HG03520 (cell line): ENCODE data around the gene PRR19.

Experiments
- ATAC-seq: cut with Tn5 transposase; IDR thresholded peaks from one replicate; pipeline ENCODE4 v1.9.1; 2021; ENCODE audit warnings: mild to moderate bottlenecking, moderate library complexity; ENCODE audit not compliant: unreplicated experiment

PRR19 gene

GRCh38 chr19:42270346-42271044, 31.4 kb upstream of the PRR19 start:
- no peak for ATAC-seq

- no peak for ATAC-seq
Observed at GRCh38 chr19:42271045-42271419, 30.9 kb upstream of the PRR19 start.

GRCh38 chr19:42271861-42272534, 29.9 kb upstream of the PRR19 start:
- ATAC-seq = no peak

- no peak for ATAC-seq
Observed at GRCh38 chr19:42272535-42272897, 29.4 kb upstream of the PRR19 start.

DNA sequence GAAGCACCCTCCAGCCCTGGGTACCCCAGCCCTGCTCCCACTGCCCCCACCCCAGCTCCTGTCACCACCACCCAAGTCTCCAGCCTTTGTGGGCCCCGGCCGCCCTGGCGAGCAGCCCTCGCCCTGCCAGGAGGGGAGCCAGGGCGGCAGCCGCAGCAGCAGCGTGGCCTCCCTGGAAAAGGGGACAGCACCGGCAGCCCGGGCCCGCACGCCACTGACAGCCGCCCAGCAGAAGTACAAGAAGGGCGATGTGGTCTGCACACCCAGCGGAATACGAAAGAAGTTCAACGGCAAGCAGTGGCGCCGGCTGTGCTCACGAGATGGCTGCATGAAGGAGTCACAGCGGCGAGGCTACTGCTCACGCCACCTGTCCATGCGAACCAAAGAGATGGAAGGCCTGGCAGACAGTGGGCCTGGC, 28.9 kb upstream of the PRR19 start:
- ATAC-seq = no peak

DNA sequence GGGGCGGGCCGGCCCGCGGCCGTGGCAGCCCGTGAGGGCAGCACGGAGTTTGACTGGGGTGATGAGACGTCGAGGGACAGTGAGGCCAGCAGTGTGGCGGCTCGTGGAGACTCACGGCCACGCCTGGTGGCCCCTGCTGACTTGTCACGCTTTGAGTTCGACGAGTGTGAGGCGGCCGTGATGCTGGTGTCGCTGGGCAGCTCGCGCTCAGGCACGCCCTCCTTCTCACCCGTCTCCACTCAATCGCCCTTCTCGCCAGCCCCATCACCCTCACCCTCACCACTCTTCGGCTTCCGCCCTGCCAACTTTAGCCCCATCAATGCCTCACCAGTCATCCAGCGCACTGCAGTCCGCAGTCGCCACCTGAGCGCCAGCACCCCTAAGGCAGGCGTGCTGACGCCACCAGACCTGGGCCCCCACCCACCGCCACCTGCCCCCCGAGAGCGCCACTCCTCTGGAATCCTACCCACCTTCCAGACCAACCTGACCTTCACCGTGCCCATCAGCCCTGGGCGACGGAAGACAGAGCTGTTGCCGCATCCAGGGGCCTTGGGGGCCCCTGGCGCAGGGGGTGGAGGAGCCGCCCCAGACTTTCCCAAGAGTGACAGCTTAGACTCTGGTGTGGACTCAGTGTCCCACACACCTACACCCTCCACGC, 28.4 kb upstream of the PRR19 start:
- no peak for ATAC-seq

- no peak for ATAC-seq
Observed at GRCh38 chr19:42274065-42274682, 27.8 kb upstream of the PRR19 start.

DNA sequence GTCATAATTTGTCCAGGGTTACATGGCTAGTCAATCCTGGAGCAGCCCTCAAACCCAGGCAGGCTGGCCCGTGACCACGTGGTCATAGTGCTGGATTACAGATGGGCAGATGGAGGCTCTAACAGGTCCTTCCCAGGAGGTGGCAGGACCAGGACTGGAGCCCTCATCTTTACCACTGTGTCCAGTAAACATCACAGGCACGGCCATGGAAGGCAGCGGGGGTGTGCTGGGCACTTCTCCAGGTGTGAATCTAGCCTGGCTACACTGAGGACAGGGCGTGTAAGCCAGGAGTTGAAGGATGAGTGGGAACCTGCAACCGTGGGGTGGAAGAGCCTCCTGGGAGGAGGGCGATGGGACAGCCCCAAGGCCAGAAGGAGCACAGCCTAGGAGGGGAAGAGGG, 26.8 kb upstream of the PRR19 start:
- ATAC-seq = no peak

- ATAC-seq = no peak
Observed at GRCh38 chr19:42275517-42275916, 26.4 kb upstream of the PRR19 start.

GRCh38 chr19:42276284-42276683, 25.6 kb upstream of the PRR19 start:
- no peak for ATAC-seq

- ATAC-seq = no peak
Observed at GRCh38 chr19:42276821-42277220, 25.1 kb upstream of the PRR19 start.

DNA sequence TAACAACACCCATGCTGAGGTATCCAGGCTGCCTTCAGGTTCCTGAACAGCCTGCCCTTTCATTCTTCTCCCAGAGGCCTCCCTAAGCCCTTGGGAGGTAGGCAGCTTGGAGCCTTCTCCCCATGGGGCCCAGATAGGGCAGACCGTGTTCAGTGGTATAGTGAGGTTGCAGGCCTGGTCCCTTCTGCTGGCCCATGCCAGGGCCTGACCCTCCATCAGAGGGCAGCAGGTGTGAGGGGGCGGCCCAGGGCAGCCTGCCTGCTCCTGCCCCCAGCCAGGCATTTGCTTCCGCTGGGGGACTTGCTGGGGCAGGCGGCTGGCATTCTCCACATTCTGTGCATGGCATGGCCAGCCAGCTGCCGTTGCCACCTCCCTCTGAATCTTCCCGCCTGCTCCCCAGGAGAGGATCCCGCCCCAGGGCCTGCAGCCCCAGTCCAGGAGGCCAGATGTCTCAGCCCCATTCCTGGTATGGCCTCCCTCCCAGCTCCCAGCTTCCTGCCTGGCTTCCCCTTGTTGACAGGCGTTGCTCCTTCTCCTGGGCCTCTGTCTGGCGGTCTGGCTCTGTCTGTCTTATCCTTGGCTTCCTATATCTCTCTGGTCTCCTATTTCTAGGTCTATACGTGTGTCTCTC, 24.0 kb upstream of the PRR19 start:
- ATAC-seq = no peak

DNA sequence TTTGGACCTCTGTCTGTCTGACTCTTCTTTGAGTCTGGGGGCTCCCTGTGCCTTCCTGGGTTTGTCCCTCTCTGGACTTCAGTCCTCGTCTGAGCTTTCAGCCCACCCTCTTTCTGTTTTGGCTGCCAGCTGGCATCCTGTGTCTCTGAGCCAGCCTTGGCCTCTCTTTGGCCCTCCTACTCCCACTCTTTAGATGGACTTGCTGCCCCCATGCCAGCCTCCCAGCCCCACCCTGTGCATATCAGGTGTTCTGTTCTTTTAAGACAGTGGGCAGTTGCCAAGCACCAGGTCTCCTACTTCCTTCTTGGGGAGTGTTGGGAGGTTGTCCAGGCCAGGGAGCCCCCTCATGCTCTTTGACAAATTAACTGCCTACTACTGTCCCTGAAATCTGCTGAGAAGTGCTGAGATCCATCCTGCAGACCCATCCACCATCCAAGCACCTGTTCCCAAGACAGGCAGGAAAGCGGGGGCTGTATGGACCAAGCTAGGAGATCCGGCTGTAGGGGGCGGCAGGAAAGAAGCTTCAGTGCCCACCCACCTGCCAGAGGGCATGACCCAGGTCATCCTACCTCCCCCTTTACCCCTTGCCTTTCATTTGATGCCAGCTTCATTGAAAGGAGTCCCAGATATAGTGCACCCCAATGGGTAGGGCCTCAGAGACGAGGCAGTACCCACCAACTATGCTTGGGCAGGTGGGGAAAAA, 23.3 kb upstream of the PRR19 start:
- ATAC-seq = no peak

DNA sequence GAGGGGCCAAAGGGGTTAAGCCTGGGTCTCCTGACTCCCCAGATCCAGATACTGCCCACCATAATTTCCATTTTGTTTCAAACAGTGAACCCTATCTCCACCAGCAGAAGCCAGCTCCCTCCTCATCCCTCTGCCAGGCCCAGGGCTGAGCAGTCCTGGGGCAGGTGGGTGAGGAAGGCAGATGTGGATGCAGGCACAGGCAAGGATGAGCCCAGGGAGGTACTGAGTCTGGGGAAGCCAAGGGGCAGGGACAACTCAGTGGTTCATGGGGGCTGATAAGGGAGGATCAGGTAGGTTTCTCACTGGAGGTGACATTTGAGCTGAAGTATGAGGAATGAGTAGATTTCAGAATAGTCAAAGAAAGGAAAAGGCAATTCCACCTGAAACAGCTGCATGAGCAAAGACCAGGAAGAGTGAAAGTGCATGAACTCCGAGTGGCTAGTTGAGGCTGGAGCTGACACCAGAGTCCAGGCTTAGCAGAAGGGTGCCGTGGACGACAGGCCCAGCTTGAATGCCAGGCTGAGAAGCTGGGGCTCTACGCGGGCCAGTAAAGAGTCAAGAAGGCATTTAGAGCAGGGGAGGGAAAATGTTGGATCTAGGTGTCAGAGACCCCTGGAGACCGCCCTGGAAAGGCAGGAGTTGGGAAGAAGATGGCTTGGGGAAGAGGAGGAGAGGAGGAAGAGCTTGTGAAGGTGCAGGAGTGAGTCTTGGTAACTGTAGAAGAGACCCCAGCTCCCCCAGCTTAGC, 22.6 kb upstream of the PRR19 start:
- no peak for ATAC-seq

DNA sequence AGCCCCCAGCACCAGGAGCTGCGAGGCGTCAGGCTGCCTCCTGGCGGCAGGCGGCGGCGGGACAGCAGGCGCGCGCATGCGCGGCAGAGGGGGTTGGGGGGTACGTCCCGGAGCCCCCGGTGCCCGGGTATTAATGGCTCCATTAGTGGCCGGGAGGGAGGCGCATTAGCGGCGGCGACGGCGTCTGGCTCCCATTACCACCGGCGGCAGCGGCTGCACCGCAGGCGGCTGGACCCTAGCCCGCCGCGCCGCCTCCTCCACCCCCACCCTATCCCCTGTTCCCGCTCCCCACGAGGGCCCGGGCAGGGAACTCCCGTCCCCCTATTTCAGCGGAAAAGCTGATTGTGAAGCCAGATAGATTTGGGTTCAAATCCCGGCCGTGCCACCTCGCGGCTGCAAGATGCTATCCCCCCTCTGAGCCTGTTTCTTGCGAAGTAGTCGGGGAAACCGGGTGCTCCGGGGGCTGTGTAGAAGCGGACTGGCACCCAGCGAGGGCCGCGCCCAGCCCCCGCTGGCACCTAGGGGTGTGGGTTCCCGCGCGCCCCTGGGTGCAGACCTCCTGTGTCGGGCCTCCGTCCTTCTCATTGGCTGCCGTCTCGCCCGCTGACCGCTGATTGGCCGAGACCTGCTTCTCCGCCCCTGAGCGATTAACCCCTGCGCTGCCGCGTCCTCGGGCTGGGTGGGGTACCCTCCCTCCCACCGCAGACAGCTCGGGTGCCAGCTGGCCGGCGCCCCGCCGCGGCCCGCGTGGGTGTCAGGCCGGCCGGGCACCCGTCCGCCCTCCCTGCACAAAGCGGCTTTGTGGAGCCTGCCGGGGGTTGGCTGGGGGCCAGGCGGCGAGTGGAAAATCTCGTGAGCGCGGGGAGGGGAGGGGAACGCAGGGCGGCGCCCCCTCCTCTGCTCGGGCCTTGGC, 21.8 kb upstream of the PRR19 start:
- no peak for ATAC-seq

DNA sequence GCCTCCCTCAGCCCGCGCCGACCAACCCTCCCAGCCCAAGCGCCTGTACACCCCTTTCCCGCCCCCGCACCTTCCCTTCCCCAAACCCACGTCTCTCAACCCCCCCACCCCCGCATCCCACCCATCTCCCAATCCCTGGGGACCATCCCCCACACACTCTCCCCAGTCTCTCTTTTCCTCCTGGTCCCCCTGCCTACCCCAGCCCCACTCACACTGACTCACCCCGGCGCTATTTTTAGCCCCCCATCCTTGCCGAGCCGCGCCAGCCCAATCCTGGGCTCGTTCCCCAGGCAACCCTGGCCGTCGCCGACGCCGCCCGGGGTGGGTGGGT, 21.2 kb upstream of the PRR19 start:
- ATAC-seq = no peak

DNA sequence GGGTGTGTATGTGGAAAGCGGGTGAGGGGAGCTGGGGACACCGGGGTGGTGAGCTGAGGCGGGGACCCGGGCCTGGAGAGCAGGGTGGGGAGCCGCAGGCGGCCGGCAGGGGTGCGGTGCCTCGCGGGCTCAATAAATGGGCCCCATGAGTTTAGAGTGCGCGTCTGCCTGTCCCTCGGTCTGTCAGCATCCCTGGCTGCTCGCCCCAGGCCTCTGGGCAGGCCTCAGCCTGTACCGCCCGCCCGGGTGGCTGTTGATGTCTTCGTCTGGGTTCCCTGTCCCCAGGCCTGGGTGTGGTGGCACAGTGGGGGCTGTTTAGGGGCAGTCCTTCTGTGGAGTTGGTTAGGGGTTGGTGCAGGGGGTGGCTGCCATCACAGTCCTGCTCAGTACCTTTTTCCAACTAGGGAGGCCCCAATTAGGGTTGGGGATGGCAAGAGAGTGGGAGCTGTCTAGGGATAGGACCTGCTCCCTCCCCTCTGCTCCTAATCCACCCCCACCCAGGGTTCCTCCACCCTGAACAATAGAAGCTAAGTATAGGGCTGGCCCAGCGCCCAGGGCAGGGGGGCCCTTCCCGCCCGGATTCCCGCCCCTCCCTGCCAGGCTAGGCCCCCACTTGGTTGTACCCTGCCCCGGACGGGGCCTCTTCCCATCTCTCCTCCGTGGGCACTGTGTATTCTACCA, 20.6 kb upstream of the PRR19 start:
- no peak for ATAC-seq
